Body of pancreas (tissue), 4 donors: ENCODE measurements around the gene CHST4. TPM values are rescaled to one million over a fixed set of nuclear protein-coding genes. Genes with fewer than 3 reads are reported as not detected.
"Not testable (repeated sequence)": the region's sequence is repeated elsewhere in the genome, so short reads cannot be mapped to it uniquely, and the experiment has no call there.

Experiments
- ATAC-seq: fragments of 150-250 bp; one replicate; pipeline ENCODE4 v1.9.1; 2016
- DNase-seq, 4 donors: peaks; one replicate each; pipeline ENCODE4 v3.0.0-alpha.2; 2019
- H3K27ac ChIP-seq, 4 donors: fragments of 200-600 bp; sonication (generic); 1 replicate in 3 of 4; 2 replicates in 1 of 4; pipeline versions ENCODE4 v1.5.1 to v1.6.1; 2016 to 2019; ENCODE audit warnings: mild to moderate bottlenecking in 1 of 4, mixed read lengths in 1 of 4, moderate library complexity in 1 of 4
- H3K27me3 ChIP-seq, 2 donors: fragments of 200-600 bp; sonication (generic); one replicate each; pipeline ENCODE4 v1.6.0; 2016; ENCODE audit warnings: mild to moderate bottlenecking in 1 of 2
- H3K36me3 ChIP-seq, 2 donors: fragments of 200-600 bp; sonication (generic); replicated peaks in 1 of 2; 2 replicates each; pipeline ENCODE4 v1.5.1; 2016; ENCODE audit warnings: low read depth in 2 of 2; ENCODE audit not compliant: insufficient read depth in 1 of 2
- H3K4me1 ChIP-seq: fragments of 200-600 bp; sonication (generic); one replicate; pipeline ENCODE4 v1.6.0; 2016
- H3K4me3 ChIP-seq, 2 donors: fragments of 200-600 bp; sonication (generic); 1 replicate in 1 of 2; 2 replicates in 1 of 2; pipeline ENCODE4 v1.5.1; 2016 to 2019
- H3K9me3 ChIP-seq, 3 donors: fragments of 200-600 bp; sonication (generic); 1 replicate in 2 of 3; 2 replicates in 1 of 3; pipeline ENCODE4 v1.5.1; 2016
- CTCF ChIP-seq, 7 experiments: fragments of 450-650 bp in 4 of 7; fragments of 200-600 bp in 3 of 7; sonication (generic) in 3 of 7; IDR thresholded peaks; one replicate each; pipeline ENCODE4 v1.5.1; 2016 to 2019; ENCODE audit warnings: antibody characterized with exemption in 7 of 7
- POLR2A ChIP-seq, 3 donors: fragments of 450-650 bp; IDR thresholded peaks; one replicate each; pipeline ENCODE4 v1.6.1; 2016; ENCODE audit warnings: antibody characterized with exemption in 3 of 3, mild to moderate bottlenecking in 2 of 3
- WGBS, 2 donors: methylation state at CpG; one replicate each; pipeline ENCODE4 v1.1.5; 2017; 5-methylcytosine and 5-hydroxymethylcytosine counted together
- intact Hi-C: fragments of 100-400 bp; cut with DNase I; formaldehyde crosslinking; loops from one replicate; pipeline ENCODE4 v1.15.1; 2023
- total RNA-seq, 2 donors: library from RNA; depleted of rRNA; stranded (reverse); fragments of >200 nt; gene quantifications; one replicate each; pipeline ENCODE4 v1.1.0, GENCODE V29; 2016

Gene CHST4
- total RNA-seq, 2 donors from 2014 or later: 21.8 to 23.4 TPM

- ATAC-seq: no peak
- Histone ChIP-seq H3K27me3 (no peaks in the 10 kb centered on the region), H3K9me3 (no peaks in the 10 kb centered on the region), H3K36me3 (no peaks in the 10 kb centered on the region), H3K27ac (peak overlapping the region in 1 of 4 donors; percentile 74), H3K4me3 (no peak overlapping the region), H3K4me1 (peaks cover 14% of the 10 kb centered on the region)
- DNase-seq: no peak
- WGBS, 2 donors: 76% methylated on average over 5 of the region's 5 CpGs
- intact Hi-C loops: no loop called here
- TF ChIP-seq POLR2A (IDR thresholded peaks at IDR 0.05): no peak
- TF ChIP-seq CTCF (IDR thresholded peaks at IDR 0.05): no peak
These were observed 47.3 kb downstream of the CHST4 start for GRCh38 chr16:71573387-71574094.

GRCh38 chr16:71574702-71575101 is 48.5 kb downstream of the CHST4 start:
- intact Hi-C loops: no loop called here

GRCh38 chr16:71576971-71577370 is 50.7 kb downstream of the CHST4 start, which contains the start of gene TAT:
TAT (minus strand) TSS chr16:71577092; CDS start chr16:71576415, 677 bp downstream.
- no peaks in the 10 kb centered on the region for H3K9me3 ChIP-seq
- no peak for ATAC-seq
- H3K36me3 ChIP-seq: no peaks in the 10 kb centered on the region
- TF ChIP-seq CTCF (IDR thresholded peaks at IDR 0.05): no peak
- no peak for DNase-seq
- no peaks in the 10 kb centered on the region for H3K27me3 ChIP-seq
- 19 to 25% methylated on average over 3 of the region's 3 CpGs for WGBS, 2 donors
- intact Hi-C loops: no loop called here
- H3K4me1 ChIP-seq: peaks cover 14% of the 10 kb centered on the region
- no peak within 1 kb of the TSS for H3K27ac ChIP-seq
- no peak within 1 kb of the TSS for H3K4me3 ChIP-seq

More at GRCh38 chr16:71574702-71575101, 48.5 kb downstream of the CHST4 start:
- TF ChIP-seq POLR2A (IDR thresholded peaks at IDR 0.05) (no peak), CTCF (IDR thresholded peaks at IDR 0.05) (no peak)
- H3K4me1 ChIP-seq: peaks cover 14% of the 10 kb centered on the region
- H3K27me3 ChIP-seq: no peaks in the 10 kb centered on the region
- H3K36me3 ChIP-seq: no peaks in the 10 kb centered on the region
- ATAC-seq (no peak), DNase-seq (no peak)
- H3K4me3 ChIP-seq: no peak overlapping the region
- H3K9me3 ChIP-seq: no peaks in the 10 kb centered on the region
- H3K27ac ChIP-seq: no peak overlapping the region

- H3K4me1 ChIP-seq, intact Hi-C loops, H3K9me3 ChIP-seq, H3K27me3 ChIP-seq, H3K36me3 ChIP-seq, DNase-seq, H3K4me3 ChIP-seq, ATAC-seq, H3K27ac ChIP-seq: not testable (repeated sequence)
- WGBS, 2 donors: 83 to 88% methylated on average over 5 of the region's 5 CpGs
These were observed 56.3 kb downstream of the CHST4 start for GRCh38 chr16:71582553-71582848.

GRCh38 chr16:71584543-71585317 is 58.5 kb downstream of the CHST4 start:
- ATAC-seq (no peak), DNase-seq (no peak)
- WGBS, 2 donors: 72 to 76% methylated on average over 3 of the region's 3 CpGs
- intact Hi-C loops: no loop called here
- Histone ChIP-seq H3K9me3 (no peaks in the 10 kb centered on the region), H3K4me3 (no peak overlapping the region), H3K4me1 (no peaks in the 10 kb centered on the region), H3K27ac (peak overlapping the region in 2 of 4 donors; percentile 21 to 60), H3K36me3 (no peaks in the 10 kb centered on the region), H3K27me3 (no peaks in the 10 kb centered on the region)
- TF ChIP-seq CTCF (IDR thresholded peaks at IDR 0.05) (no peak), POLR2A (IDR thresholded peaks at IDR 0.05) (no peak)
